ENCODE data around the gene HEPACAM.

DNA sequence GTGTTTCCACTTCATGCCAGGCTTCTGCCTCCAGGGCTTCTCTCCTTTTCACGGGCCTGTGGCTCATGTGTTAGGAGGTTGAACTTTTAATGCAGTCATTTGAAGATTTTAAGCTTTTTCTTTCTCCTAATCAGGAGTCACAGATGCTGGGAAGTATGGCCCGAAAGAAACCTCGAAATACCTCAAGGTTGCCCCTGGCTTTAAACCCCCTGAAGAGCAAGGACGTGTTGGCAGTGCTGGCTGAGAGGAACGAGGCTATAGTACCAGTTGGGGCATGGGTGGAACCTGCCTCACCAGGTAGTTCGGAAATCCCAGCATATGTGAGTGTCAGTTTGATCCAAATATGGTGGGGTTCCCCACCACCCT is 18.7 kb upstream of the HEPACAM start:
- TF ChIP-seq CTCF (IDR thresholded peaks at IDR 0.05; ENCODE audit: borderline replicate concordance, extremely low read depth, low read length, poor library complexity, severe bottlenecking) (no peak), EZH2 (IDR thresholded peaks at IDR 0.05; ENCODE audit: borderline replicate concordance, low read depth, low read length, severe bottlenecking) (no peak)

All from DND-41 (cell line).